GM12892 (cell line): Measurements from ENCODE around the gene FMN2.

Experiments
- POLR2A ChIP-seq: IDR thresholded peaks from 2 replicates; pipeline ENCODE4 v1.6.1; 2011; ENCODE audit warnings: low read depth, low read length, control low read depth
- POLR2AphosphoS5 ChIP-seq: IDR thresholded peaks from 2 replicates; pipeline ENCODE4 v1.6.1; 2011; ENCODE audit warnings: low read depth, low read length, control low read depth
- TAF1 ChIP-seq: IDR thresholded peaks from 2 replicates; pipeline ENCODE4 v1.6.1; 2011; ENCODE audit warnings: low read depth, mild to moderate bottlenecking, control low read depth, low read length, borderline replicate concordance

DNA sequence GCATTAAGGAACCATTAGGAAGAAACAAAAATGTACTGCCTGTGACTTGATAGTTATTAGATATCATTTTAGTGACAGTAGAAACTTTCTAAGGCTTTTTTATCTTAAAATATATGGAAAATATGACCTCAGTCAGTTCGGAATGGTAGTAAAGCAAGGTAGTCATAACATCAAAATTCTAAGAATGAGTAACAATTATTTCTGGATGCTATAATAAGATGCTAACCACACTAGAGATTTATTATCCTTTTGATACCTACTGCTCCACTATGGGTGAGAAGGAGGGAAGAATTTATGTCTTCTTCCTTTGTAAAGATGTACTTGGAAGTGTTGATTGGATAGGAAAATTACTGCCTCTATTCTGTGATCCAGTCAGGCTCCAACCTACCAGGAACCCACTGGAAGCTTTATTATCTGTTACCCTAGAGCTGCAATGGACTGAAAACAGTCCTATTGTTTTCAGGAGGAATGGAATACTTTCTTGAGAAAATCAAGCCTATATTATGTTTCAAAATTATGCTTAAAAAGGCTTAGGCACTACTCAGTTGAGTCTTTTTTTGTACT is 8.8 kb downstream of the FMN2 start:
- TF ChIP-seq POLR2AphosphoS5, result no peak
- TF ChIP-seq POLR2A, result no peak
- no peak for TF ChIP-seq TAF1
